Measurements from ENCODE around the gene TENM3.

The TENM3 gene

DNA sequence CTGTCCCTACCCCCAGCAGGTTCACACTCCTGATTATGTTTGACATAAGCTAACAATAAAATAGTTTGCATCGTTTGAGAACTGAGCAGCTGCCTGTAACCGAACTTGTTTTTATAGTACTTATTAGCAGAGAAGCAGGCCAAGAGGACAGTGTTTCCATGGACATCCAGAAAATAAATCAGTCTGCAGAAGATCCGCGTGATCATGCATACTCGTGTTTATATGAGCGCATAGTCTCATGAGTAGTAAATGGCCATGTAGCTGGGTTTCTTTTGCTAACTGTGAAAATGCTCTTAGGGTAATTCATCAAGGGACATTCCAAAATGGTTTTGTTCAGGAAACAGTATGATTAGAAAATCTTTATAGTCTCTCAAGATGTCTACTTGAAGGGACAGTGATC, 384.8 kb downstream of the TENM3 start:
- Histone ChIP-seq H3K4me2 (ENCODE audit: low read depth, low read length) (no peak overlapping the region), H3K79me2 (ENCODE audit: low read length) (no peaks in the 10 kb centered on the region), H3K4me1 (ENCODE audit: low read length) (no peaks in the 10 kb centered on the region), H3K9me3 (replicated peaks; ENCODE audit: insufficient read depth, low read length) (no peaks in the 10 kb centered on the region), H3F3A (ENCODE audit: insufficient read depth, low read length) (no peaks in the 10 kb centered on the region), H3K9ac (ENCODE audit: low read length) (no peak overlapping the region), H4K20me1 (ENCODE audit: insufficient read depth, low read length) (no peaks in the 10 kb centered on the region), H3K27ac (ENCODE audit: low read length) (no peak overlapping the region), H3K9me2 (replicated peaks; ENCODE audit: insufficient read depth, low read length) (no peaks in the 10 kb centered on the region), H3K36me3 (replicated peaks; ENCODE audit: insufficient read depth, low read length) (no peaks in the 10 kb centered on the region), H2AFZ (ENCODE audit: low read length) (no peak overlapping the region), H3K27me3 (replicated peaks; ENCODE audit: insufficient read depth, low read length) (no peaks in the 10 kb centered on the region), H3K4me3 (ENCODE audit: low read length) (no peak overlapping the region)
- DNase-seq = no peak
- TF ChIP-seq EZH2phosphoT487 (IDR thresholded peaks at IDR 0.05; ENCODE audit: low read length) (no peak), EZH2 (optimal IDR thresholded peaks at IDR 0.05; ENCODE audit: low read depth, low read length) (no peak)
- TF ChIP-seq, protein P1, sequence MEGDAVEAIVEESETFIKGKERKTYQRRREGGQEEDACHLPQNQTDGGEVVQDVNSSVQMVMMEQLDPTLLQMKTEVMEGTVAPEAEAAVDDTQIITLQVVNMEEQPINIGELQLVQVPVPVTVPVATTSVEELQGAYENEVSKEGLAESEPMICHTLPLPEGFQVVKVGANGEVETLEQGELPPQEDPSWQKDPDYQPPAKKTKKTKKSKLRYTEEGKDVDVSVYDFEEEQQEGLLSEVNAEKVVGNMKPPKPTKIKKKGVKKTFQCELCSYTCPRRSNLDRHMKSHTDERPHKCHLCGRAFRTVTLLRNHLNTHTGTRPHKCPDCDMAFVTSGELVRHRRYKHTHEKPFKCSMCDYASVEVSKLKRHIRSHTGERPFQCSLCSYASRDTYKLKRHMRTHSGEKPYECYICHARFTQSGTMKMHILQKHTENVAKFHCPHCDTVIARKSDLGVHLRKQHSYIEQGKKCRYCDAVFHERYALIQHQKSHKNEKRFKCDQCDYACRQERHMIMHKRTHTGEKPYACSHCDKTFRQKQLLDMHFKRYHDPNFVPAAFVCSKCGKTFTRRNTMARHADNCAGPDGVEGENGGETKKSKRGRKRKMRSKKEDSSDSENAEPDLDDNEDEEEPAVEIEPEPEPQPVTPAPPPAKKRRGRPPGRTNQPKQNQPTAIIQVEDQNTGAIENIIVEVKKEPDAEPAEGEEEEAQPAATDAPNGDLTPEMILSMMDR (IDR thresholded peaks at IDR 0.05; ENCODE audit: low read length) = no peak

GRCh38 chr4:182628544-182628943, 385.3 kb downstream of the TENM3 start:
- H2AFZ ChIP-seq (ENCODE audit: low read length) = no peak overlapping the region
- no peaks in the 10 kb centered on the region for H3K9me2 ChIP-seq (replicated peaks; ENCODE audit: insufficient read depth, low read length)
- H3K9me3 ChIP-seq (replicated peaks; ENCODE audit: insufficient read depth, low read length) = no peaks in the 10 kb centered on the region
- H3F3A ChIP-seq (ENCODE audit: insufficient read depth, low read length) = no peaks in the 10 kb centered on the region
- H3K36me3 ChIP-seq (replicated peaks; ENCODE audit: insufficient read depth, low read length) = no peaks in the 10 kb centered on the region
- no peaks in the 10 kb centered on the region for H3K79me2 ChIP-seq (ENCODE audit: low read length)
- no peaks in the 10 kb centered on the region for H3K27me3 ChIP-seq (replicated peaks; ENCODE audit: insufficient read depth, low read length)
- no peak overlapping the region for H3K9ac ChIP-seq (ENCODE audit: low read length)
- no peaks in the 10 kb centered on the region for H3K4me1 ChIP-seq (ENCODE audit: low read length)
- H3K27ac ChIP-seq (ENCODE audit: low read length) = no peak overlapping the region
- TF ChIP-seq EZH2phosphoT487 (IDR thresholded peaks at IDR 0.05; ENCODE audit: low read length) = no peak
- TF ChIP-seq EZH2 (optimal IDR thresholded peaks at IDR 0.05; ENCODE audit: low read depth, low read length) = no peak
- TF ChIP-seq, protein P1 (IDR thresholded peaks at IDR 0.05; ENCODE audit: low read length) = no peak
- no peak for DNase-seq
- H4K20me1 ChIP-seq (ENCODE audit: insufficient read depth, low read length) = no peaks in the 10 kb centered on the region
- H3K4me2 ChIP-seq (ENCODE audit: low read depth, low read length) = no peak overlapping the region
- no peak overlapping the region for H3K4me3 ChIP-seq (ENCODE audit: low read length)

GRCh38 chr4:182629096-182629495, 385.9 kb downstream of the TENM3 start:
- no peaks in the 10 kb centered on the region for H3K27me3 ChIP-seq (replicated peaks; ENCODE audit: insufficient read depth, low read length)
- no peak for TF ChIP-seq EZH2 (optimal IDR thresholded peaks at IDR 0.05; ENCODE audit: low read depth, low read length)
- TF ChIP-seq EZH2phosphoT487 (IDR thresholded peaks at IDR 0.05; ENCODE audit: low read length) = no peak
- TF ChIP-seq, protein P1 (IDR thresholded peaks at IDR 0.05; ENCODE audit: low read length) = no peak
- H3K9ac ChIP-seq (ENCODE audit: low read length) = no peak overlapping the region
- no peaks in the 10 kb centered on the region for H3K9me2 ChIP-seq (replicated peaks; ENCODE audit: insufficient read depth, low read length)
- H3K4me2 ChIP-seq (ENCODE audit: low read depth, low read length) = no peak overlapping the region
- no peaks in the 10 kb centered on the region for H3K79me2 ChIP-seq (ENCODE audit: low read length)
- H3K4me1 ChIP-seq (ENCODE audit: low read length) = no peaks in the 10 kb centered on the region
- no peak for DNase-seq
- H3K36me3 ChIP-seq (replicated peaks; ENCODE audit: insufficient read depth, low read length) = no peaks in the 10 kb centered on the region
- H2AFZ ChIP-seq (ENCODE audit: low read length) = no peak overlapping the region
- H4K20me1 ChIP-seq (ENCODE audit: insufficient read depth, low read length) = no peaks in the 10 kb centered on the region
- H3K27ac ChIP-seq (ENCODE audit: low read length) = no peak overlapping the region
- no peaks in the 10 kb centered on the region for H3K9me3 ChIP-seq (replicated peaks; ENCODE audit: insufficient read depth, low read length)
- H3K4me3 ChIP-seq (ENCODE audit: low read length) = no peak overlapping the region
- H3F3A ChIP-seq (ENCODE audit: insufficient read depth, low read length) = no peaks in the 10 kb centered on the region

Measured in MM.1S (cell line).